HG02798 (cell line): Measurements from ENCODE around the gene GPC5.
A peak's percentile ranks its signal among the peaks of the same experiment; 100 is the strongest.
"Not testable (repeated sequence)": the region's sequence is repeated elsewhere in the genome, so short reads cannot be mapped to it uniquely, and the experiment has no call there.

Experiments
- ATAC-seq: cut with Tn5 transposase; IDR thresholded peaks from one replicate; pipeline ENCODE4 v1.9.1; 2021; ENCODE audit warnings: mild to moderate bottlenecking; ENCODE audit not compliant: unreplicated experiment, poor library complexity

The GPC5 gene

DNA sequence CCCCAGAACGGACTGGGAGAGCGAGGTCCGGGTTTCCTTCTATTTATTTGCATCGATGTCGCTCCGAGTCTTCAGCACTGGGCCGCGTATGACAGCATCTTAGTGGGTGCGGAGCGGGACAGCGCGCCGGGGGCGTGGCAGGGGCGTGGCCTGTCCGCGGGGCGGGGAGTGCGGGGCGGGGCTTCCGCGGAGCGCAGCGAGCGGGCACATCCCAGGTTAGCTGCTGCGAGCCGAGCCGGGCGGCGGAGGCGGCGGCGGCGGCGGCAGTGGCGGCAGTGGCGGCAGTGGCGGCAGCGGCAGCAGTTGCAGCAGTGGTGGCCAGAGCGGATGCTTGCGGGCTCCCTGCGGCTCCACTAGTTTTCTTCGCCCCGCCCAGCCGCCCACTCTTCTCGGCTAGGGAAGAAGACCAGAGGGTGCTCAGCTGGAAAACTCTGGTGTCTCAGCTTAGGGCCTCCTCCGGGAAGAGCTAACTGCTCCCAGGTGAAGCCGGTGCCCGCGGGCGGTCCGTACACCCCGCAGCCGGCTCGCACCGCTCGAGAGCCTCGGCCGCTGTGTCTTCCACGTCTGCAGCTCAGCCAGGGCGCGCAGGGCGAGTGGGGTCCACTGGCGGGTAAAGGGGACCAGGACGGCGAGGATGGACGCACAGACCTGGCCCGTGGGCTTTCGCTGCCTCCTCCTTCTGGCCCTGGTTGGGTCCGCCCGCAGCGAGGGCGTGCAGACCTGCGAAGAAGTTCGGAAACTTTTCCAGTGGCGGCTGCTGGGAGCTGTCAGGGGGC is at the start of gene GPC5:
Gene GPC5 (plus strand): TSS at position 209 of the 776 bp plus-strand sequence.
- ATAC-seq, result peak; percentile 96

DNA sequence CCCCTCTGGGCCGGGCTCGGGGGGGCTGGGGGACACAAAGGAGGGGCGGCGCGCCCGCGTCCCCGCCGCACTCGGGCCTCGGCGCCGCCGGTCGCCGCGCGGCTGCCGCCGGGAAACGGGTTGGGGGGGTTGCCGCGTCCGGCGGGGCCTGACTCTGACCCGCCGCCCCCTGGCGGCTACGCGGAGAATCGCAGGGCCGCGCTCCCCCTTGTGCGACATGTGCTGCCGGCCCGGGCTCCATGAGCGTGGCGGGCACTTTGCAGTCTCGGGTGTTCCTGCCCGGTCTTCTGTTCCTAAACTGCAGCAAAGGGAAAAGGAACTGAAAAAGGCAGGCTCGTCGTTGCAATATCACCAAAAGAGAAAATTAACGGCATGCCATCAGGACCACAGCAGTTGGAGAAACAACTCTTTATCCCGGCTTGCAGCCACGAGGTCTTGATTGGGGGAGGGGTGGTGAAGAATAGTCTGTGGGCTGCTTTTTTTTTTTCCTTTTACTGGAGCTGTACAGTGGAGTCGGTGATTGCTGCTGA is 49.5 kb upstream of the GPC5 start:
- ATAC-seq, result peak; percentile 59

DNA sequence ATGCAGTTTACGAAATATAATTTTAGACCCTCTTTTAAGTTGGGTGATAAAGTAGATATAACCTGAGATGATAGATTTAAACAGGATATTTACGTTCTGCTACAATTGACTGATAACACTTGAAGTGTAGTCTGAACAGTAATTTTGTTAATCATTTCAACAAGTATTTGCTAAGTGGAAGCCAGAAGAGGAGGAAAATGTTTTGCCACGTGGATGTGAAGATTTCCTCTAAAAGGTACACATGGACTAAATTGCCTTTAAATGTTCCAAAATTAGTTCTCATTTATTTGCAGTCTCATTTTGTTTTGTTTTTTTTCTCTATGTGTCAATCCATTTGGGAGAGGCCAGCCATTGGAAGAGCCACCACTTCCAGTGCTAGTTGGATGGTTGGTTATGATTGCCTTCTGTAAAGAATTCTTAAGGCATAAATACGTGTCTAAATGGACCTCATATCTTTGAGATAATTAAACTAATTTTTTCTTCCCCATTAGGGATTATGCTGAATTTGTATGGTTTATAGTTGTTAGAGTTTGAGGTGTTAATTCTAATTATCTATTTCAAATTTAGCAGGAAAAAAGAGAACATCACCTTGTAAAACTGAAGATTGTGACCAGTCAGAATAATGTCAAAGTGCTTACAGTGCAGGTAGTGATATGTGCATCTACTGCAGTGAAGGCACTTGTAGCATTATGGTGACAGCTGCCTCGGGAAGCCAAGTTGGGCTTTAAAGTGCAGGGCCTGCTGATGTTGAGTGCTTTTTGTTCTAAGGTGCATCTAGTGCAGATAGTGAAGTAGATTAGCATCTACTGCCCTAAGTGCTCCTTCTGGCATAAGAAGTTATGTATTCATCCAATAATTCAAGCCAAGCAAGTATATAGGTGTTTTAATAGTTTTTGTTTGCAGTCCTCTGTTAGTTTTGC is 48.2 kb upstream of the GPC5 start:
- ATAC-seq, result no peak

DNA sequence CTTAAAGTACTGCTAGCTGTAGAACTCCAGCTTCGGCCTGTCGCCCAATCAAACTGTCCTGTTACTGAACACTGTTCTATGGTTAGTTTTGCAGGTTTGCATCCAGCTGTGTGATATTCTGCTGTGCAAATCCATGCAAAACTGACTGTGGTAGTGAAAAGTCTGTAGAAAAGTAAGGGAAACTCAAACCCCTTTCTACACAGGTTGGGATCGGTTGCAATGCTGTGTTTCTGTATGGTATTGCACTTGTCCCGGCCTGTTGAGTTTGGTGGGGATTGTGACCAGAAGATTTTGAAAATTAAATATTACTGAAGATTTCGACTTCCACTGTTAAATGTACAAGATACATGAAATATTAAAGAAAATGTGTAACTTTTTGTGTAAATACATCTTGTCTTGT is 47.3 kb upstream of the GPC5 start:
- no peak for ATAC-seq

DNA sequence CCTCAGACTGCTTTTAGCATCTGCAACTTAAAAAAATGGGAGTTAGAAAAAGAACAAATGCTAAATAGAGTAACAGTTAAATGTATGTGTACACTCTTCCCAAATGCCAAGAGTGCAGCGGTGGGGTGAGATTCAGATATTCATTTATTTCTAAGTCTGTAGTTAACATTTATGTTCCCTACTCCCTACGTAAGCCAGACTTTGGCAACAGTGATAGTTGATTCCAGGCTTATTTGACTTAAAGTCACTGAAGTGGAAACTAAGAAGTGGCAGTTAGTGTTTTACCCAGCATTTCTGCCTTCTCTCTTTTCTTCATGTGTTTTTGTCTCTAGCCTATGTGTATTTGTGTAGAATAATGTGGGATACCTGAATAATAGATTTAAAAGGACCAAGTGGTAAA is 46.4 kb upstream of the GPC5 start:
- ATAC-seq, result no peak

DNA sequence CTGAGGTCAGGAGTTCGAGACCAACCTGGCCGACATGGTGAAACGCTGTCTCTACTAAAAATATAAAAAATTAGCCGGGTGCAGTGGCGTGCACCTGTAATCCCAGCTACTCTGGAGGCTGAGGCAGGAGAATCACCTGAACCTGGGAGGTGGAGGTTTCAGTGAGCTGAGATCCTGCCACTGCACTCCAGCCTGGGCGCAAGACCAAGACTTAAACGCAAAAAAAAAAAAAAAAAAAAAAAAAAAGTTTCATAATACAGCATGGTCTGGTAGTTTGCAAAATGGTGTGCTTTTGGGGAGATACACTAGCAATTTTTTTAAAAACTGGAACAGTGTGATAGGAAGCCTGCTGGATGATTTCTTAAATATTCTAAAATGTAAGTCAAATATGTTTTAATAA is 45.5 kb upstream of the GPC5 start:
- not testable (repeated sequence) for ATAC-seq

DNA sequence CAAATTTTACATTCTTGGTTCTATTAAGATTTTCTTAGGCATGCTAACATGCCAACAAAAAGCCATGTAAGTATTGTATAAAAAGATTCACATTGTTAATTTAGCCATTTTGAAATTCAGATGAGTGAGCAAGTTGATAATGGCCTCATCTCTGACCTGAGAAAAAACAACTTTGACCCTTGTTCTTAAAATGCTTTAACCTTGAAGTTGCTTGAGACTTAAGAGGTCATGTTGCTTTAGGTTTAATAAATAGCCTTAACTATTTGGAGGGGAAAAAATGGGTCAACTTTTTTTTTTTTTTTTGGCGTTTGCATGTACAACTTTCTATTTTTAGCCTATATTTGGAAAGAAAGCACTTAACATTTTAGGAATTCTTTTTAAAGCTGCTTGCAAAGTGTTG is 44.9 kb upstream of the GPC5 start:
- no peak for ATAC-seq

DNA sequence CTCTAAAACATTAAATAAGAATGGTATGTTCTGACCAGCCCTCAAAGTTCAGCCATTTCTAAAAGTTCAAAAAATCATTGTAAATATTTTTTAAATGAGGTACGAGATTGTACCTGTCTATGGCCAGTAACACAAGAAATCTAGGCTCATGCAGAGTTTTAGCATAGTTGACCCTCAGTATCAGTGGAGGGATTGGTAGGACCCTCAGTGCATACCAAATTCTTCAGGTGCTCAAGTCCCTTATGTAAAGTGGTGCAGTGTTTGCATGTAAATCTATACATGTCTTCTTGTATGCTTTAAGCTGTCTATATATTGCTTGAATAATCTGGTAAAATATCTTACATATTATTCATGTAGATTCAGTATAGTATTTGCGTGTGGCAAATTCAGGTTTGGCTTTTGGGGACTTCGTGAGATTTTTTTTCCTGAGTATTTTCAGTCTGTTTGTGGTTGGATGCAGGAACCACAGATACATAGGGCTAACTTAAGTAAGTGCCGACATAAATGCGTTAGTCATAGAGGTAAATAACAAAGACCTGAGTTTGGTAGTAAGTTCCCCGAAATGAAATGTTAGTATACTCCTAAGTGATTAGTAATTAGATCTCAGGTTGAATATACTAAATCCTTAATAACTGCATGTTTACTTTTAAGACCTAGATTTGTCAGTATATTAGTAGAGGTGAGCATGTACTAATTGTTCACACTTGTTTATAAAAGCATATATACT is 43.2 kb upstream of the GPC5 start:
- ATAC-seq, result no peak

DNA sequence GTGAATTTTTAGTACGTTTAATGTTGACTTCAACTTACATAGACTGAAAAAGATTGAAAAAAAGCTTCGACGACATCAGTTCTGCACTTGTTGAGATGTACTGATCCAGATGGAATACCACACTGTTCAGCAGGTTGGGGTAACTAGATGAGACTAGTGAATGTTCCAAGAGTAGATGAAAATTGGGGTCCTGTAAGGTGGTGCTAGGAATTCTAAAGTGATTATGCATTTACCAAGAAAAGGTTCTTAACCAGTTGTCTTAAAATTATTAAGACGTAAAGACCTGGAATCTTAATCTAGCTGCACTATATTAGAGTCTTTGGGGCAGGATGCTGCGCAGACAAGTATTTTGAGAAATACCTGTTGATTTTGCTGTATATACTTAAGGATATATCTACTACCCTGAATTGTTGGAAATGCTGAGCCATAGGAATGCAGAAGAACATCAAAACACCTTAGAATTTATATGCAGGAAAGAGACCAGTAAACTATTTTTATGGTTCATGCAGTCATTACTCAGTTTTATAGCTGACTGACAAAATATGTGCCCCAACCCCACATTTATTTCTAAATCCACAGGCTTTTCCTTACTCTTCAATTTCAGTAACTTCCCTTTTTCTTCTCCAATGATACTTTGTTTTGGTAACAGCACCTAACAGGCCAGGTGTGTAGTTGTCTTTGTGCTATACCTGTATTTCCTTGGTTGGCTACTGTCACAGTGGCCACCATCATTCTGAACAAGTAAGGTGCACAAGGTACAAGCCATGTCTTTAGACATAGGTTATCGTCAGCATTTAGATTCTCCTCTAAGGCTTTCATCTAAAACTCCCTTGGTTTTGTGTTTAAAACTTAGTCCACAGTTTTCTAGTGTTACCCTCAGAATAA is 42.4 kb upstream of the GPC5 start:
- ATAC-seq, result no peak

DNA sequence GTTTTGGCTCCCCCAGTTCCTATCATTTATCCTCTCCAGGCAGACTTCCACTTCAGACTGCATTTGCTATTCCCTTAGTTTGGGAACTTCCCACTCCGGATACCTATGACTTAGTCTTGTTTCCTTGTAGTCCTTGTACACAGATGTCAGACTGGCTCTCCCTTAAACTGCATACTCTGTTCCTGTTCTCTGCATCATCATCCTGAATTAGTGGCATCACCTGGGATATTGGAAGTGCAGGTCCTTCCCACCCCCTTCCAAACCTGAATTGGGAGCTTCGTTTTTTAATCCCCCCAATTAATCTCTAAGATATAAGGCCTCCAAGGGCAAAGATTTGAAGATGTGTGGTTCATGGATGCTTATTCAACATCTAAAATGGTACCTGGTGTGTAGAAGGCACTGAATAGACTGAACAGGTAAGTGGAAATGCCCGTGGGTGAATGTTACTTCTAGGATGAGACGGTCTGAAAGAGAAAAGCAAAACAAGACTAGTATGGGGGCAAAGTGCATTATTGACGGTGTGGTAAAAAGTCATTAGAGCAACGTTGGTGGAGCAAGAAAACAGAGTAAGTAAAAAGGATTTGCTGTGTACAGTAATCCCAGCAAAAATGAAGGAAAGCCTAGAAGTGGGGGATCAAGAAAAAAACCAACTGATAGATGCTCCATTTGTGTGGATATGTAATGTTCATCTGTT is 41.4 kb upstream of the GPC5 start:
- no peak for ATAC-seq

DNA sequence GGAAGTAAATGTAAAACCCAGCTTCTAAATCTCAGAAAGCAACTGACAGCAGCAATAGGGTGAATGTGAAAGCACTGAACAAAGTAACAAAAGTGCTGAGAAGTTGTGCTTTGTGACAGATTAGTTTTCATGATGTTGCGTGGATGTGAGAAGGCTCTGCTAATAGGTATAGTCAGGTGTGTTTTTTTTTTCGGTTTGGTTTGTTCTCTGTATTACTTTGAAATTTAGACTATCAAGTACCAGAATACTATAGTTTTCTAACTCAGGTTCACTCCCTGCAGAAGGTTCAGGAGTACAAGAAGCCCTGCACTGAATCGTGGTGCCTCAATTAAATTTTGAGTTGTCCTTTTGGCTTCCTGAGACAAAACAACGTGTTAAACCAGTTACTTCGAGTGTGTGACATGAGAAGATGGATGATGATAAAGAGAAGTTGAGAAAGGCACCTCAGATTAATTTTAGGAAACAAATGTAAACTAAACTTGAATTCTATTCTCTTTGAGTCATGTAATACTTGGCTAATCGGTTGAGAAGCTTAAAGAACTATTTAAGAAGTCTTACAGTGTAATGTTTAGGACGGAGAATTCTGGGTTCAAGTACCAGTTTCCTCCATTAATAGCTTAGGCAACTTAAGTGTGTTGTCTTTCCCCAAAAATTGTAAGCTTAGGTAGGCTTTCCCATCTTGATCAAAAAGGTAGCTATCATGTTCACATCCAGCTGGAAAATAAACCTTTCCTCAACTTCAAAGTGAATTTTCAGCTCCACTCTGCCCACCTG is 40.6 kb upstream of the GPC5 start:
- ATAC-seq, result no peak

DNA sequence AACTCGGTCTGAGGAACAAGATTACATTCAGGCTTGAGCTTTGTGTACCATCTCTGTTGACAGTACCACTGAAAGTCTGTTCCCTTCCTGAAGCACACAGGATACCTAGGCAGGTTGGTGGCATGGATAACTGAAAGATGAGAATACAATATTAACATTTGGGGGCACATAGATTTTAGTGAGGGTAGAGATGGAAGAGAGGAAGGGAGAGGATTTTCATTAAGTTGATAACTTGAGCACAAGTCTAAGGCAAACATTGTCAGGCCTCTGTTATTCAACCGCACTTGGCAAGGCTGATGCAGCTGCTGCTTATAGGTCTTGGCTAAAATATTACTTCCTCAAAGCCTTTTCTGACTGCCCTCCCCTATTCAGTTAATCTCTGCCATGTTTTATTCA is 40.0 kb upstream of the GPC5 start:
- ATAC-seq, result no peak

DNA sequence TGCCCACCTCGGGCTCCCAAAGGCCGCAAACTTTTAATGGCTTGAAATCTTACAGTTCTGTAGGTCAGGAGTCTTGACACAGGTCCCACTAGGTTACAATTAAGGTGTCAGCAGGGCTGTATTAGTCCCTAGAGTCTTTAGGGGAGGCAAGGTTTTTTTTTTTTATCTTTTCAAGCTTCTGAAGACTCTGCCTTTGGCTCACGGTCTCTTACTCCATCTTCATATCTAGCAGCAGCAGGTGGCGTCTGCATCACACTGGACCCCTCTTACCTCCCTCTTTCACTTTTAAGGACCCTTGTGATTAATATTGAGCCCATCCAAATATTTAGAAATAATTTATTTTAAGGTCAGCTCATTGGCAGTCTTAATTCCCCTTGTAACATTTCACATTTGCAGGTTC is 39.3 kb upstream of the GPC5 start:
- no peak for ATAC-seq

DNA sequence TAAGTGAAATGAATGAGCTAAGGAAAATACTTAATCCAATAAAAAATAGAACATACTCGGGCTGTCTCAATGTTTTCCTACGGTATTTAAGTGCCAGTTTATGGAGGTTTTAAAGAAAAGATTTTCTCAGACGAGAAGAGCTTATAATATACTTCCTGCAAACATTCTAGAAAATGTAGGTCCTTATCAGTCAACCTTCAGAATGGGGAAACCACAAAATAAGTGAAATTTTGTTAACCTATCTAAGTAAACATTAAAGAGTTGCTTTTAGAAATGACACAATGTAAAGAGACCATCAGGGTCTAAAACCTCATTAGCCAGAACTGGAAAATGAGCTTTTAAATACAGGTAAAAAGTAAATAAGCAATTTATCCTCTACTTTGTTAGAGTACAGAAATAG is 38.8 kb upstream of the GPC5 start:
- no peak for ATAC-seq

DNA sequence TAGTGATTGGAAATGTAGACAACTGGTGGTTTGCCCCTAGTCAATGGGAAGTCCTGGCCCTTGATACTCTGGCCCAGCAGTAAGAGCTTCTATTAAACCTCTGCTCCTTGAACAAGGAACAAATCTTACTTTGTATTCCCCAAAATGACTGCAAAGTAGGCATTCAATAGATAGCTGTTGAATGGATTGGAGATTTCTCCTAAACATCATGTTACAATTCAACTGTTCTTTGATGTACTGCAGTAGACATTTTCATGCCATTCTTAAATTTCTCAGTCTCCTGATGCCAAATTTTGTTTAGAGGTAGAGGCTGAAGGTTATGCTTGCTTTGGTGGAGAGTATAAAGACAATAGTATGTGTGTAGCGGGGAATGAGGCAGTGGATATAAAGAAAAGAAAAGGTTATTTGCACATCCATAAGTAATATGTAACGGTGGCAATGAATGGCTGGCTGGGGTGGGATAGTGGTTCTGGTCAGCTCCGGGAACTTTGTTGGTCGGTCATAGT is 38.1 kb upstream of the GPC5 start:
- no peak for ATAC-seq

DNA sequence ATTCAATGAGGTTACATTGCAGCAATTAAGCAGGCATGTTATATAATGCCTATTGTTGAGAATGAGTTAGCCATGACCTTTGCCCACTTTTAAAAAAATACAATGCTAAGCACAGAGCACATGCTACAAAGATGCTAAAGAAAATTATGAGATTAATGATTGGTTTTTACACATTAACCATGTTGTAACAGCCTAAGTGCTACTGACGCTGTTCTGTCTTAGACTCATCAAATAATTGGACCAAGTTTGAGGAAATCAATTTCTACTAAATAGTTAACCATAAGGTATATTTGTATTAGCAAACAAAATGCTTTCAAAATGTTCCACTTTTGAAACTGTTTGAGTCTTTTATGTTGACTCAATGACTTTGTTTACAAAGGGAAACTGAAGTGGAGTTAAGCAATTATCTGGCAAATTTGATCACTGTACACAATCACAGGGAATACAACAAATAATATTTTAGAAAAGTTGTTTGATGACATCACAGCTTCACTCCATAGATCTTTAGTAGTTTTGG is 36.6 kb upstream of the GPC5 start:
- ATAC-seq, result no peak

DNA sequence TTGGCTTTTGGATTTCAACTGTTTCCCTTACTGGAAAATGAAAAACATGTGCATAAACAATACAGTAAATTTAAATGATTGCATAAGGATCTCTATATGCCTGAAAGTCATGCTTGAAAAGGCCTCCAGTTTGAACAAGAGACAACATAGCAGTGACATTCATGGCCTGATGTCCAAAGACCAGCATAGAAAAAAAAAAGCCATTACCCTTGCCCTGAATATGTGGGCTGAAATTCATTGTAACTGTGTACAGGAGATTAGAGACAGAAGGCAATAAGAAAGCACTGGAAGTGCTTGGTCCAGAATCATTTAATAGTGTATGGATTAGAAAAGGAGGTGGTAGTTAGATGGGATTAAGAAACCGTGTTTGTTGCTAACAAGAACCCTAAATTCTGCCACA is 35.5 kb upstream of the GPC5 start:
- ATAC-seq, result no peak

DNA sequence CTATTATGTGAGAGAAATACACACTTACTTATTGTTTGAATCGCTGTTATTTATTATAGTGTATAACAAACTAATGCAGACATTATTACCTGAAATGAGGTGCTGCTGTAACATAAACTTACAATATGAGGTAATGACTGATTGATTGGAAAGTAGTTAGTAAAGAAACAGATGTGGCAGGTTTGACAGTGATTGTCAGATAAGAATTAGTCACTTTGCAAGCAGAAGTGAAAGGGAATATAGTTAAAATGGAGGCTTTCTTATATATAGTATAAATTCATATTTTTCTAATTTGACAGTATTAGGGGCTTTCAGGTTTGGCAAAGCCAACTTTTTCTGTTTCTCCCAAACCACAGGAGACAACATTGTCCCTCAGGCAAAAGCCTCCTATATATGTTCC is 30.3 kb upstream of the GPC5 start:
- no peak for ATAC-seq
